IMR-90 (cell line): Measurements from ENCODE around the gene NUP98.

Experiments used
- CTCF ChIP-seq: conservative IDR thresholded peaks from 2 replicates; pipeline ENCODE4 v1.5.1; 2012; ENCODE audit warnings: mild to moderate bottlenecking, low read depth, low read length, improper control_type of control experiment
- ELK1 ChIP-seq: fragments of 150-350 bp; IDR thresholded peaks from 2 replicates; pipeline ENCODE4 v1.6.1; 2016; ENCODE audit warnings: low read depth, mild to moderate bottlenecking, low read length, moderate library complexity, borderline replicate concordance

GRCh38 chr11:3822312-3822711 lies 25.0 kb upstream of the NUP98 start:
- no peak for TF ChIP-seq CTCF
- TF ChIP-seq ELK1, result no peak
